Amniotic epithelial cell (primary cell): ENCODE results near the gene SMIM10L1.

Experiments
- DNase-seq: peaks from one replicate; pipeline ENCODE4 v3.0.0-alpha.2; 2010; ENCODE audit warnings: low read depth

SMIM10L1 gene

DNA sequence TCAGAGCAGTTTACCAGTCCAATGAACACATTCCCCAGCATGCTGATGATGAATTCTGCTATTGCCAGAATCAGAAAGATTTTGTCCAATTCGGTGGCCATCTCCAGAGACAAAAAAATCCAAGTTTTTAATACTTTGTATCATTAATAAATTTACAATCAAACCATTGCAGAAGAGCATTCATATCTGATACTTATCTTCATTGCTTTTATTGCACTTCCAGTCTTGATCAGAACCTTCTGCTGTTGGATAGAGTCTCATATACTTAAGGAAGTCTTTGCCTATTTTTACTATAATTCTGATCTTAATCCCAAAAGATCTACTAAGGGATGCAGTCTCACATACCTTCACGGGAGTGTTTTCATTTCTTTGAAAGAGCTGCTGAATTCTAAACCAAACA lies 15.8 kb downstream of the SMIM10L1 start, which contains the start of gene TAS2R42:
Gene TAS2R42 (minus strand): TSS at position 101 of the 400 bp plus-strand sequence. CDS start 0 bp downstream, at position 101.
- DNase-seq: no peak

DNA sequence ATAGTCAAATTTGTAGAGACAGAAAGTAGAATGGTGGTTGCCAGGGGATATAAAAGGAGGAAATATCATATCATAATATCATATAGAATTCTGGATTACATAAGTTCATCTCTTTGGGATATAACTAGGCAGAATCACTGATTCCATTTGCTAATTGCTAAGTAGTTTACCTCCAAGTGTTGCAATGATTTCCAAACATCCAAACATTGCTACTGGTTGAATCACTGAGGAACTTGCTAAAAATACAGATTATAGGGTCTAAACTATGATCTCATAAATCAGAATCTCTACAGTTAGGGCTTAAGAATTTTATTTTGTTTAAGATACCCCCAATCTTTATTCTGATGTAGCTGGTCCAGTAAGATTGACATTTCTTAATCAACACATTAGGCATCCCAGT lies 31.8 kb downstream of the SMIM10L1 start:
- DNase-seq: peak; percentile 54

DNA sequence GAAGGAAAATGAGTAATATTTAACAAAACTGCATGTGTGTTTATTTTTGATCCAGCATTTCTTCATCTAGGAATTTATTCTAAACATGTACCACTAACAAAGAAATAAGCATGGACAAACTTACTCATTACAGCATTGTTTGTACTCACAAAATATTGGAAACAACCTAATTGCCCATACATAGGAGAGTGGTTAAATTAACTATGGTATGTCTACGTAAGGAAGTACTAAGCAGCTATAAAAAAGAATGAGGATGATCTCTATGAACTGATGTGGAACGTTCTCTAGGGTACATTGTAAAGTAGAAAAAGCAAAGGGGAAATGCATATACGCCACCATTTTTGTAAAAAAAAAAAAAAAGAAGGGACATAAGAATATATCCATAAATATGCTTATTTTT lies 33.2 kb downstream of the SMIM10L1 start:
- no peak for DNase-seq

DNA sequence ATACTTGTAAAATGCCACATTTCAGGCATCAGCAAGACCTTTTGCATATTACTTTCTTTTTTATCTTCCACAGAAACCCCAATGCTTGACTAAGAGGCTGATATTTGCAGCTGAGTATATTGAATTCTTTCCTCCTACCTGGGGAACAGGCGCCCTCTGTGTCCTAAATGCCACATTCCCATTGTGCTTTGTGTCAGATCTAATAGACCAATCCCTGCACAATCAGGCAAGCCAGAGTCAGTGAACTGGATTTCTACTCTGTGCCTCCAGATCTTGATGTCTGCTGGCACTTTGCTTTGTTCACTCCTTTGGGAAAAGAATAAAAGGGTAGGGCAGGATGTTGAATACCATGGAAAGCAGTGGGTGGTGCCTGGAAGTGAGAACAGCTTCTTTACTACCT lies 38.1 kb downstream of the SMIM10L1 start:
- DNase-seq: no peak
